MM.1S (cell line): Measurements from ENCODE around the gene PITRM1.

ENCODE experiments used
- CTCF ChIP-seq: fragments of 300-600 bp; sonication (generic); IDR thresholded peaks from 2 replicates; pipeline ENCODE4 v1.5.1; 2016; ENCODE audit warnings: antibody characterized with exemption, low read length, mixed read lengths
- EZH2phosphoT487 ChIP-seq: fragments of 300-600 bp; sonication (generic); IDR thresholded peaks from 2 replicates; pipeline ENCODE4 v1.6.1; 2018; ENCODE audit warnings: antibody characterized with exemption, low read length

DNA sequence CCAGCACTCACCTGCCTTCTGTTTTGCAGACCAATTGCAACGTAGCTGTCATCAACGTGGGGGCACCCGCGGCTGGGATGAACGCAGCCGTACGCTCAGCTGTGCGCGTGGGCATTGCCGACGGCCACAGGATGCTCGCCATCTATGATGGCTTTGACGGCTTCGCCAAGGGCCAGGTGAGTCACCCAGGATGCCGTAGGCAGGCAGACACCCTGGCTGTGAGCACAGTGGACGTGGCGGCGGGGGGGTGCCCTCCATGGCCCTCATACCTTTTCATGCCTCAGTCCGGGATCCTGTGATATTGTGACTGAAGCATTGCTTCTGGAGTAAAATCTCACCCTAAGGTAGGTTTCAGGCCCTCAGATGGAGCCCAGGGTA, 59.2 kb downstream of the PITRM1 start:
- TF ChIP-seq EZH2phosphoT487 (no peak), CTCF (no peak)
